HCT116 (cell line): ENCODE measurements around the gene FNDC3B. TPM values are rescaled to one million over a fixed set of nuclear protein-coding genes. Genes with fewer than 3 reads are reported as not detected.

Experiments
- ATAC-seq: fragments of 200-7000 bp; cut with Tn5 transposase; 2 replicates; pipeline ENCODE4 v1.9.1; 2020; ENCODE audit warnings: mild to moderate bottlenecking, moderate library complexity
- BruUV-seq: library from RNA; stranded (reverse); fragments of 400-500 nt; replicated peaks from 2 replicates; lab custom pipeline; 2021; lab: Mats Ljungman, UMichigan
- CTCF ChIA-PET: fragments of 300-600 bp; sonication (Branson Sonifier 250); formaldehyde crosslinking; loops from one replicate; lab custom pipeline; 2021; ENCODE audit warnings: antibody characterized with exemption; lab: Charles Lee
- POLR2A ChIA-PET: fragments of 300-600, 350-600 bp; sonication (Branson Sonifier 250); formaldehyde crosslinking; loops from one replicate; lab custom pipeline; 2021; ENCODE audit warnings: antibody characterized with exemption; lab: Charles Lee
- RAD21 ChIA-PET, 2 experiments: fragments of 300-600 bp; sonication (Branson Sonifier 250); formaldehyde crosslinking; loops; one replicate each; lab custom pipeline; 2023; ENCODE audit warnings: low total read pairs in 2 of 2; ENCODE audit not compliant: uncharacterized antibody in 2 of 2, unreplicated experiment in 2 of 2, low non-redundant PET in 1 of 2; lab: Charles Lee
- DNase-seq: peaks from one replicate; pipeline ENCODE4 v3.0.0-alpha.2; 2010; ENCODE audit warnings: low read depth, low spot score
- H2AFZ ChIP-seq: fragments of 200-600 bp; shearing (Covaris generic), sonication (generic); 2 replicates; pipeline ENCODE4 v1.6.1; 2017; ENCODE audit warnings: low read depth, mixed run types, mixed read lengths, antibody characterized with exemption, low read length; ENCODE audit not compliant: poor library complexity, severe bottlenecking
- H3K27ac ChIP-seq: 2 replicates; pipeline ENCODE4 v1.5.1; 2012; ENCODE audit warnings: low read depth, low read length
- H3K27me3 ChIP-seq: fragments of 200-600 bp; sonication (generic); 2 replicates; pipeline ENCODE4 v1.6.1; 2016; ENCODE audit warnings: mixed run types, low read length, mixed read lengths; ENCODE audit not compliant: insufficient read depth
- H3K36me3 ChIP-seq, 2 experiments: fragments of 200-500 bp in 1 of 2; fragments of 200-600 bp in 1 of 2; sonication (Bioruptor generic) in 1 of 2; sonication (generic) in 1 of 2; 2 replicates each; pipeline versions ENCODE4 v1.5.1 to v1.6.1; 2014 to 2016; ENCODE audit warnings: low read length in 2 of 2, inconsistent platforms in 1 of 2, mixed read lengths in 1 of 2, mixed run types in 1 of 2; ENCODE audit not compliant: insufficient read depth in 2 of 2, control insufficient read depth in 1 of 2
- H3K4me1 ChIP-seq, 2 experiments: fragments of 200-600 bp in 1 of 2; sonication (generic) in 1 of 2; 2 replicates each; pipeline versions ENCODE4 v1.5.1 to v1.6.1; 2012 to 2017; ENCODE audit warnings: low read length in 2 of 2, inconsistent platforms in 1 of 2, mild to moderate bottlenecking in 1 of 2, mixed read lengths in 1 of 2, mixed run types in 1 of 2, moderate library complexity in 1 of 2; ENCODE audit not compliant: insufficient read depth in 2 of 2, control insufficient read depth in 1 of 2
- H3K4me2 ChIP-seq: fragments of 200-600 bp; sonication (generic); 2 replicates; pipeline ENCODE4 v1.6.1; 2017; ENCODE audit warnings: mixed run types, low read length, mixed read lengths
- H3K4me3 ChIP-seq, 2 experiments: fragments of 200-600 bp in 1 of 2; sonication (generic) in 1 of 2; replicated peaks in 1 of 2; 2 replicates each; pipeline ENCODE4 v1.5.1; 2011 to 2016; ENCODE audit warnings: low read length in 2 of 2, control low read depth in 1 of 2, low read depth in 1 of 2, mild to moderate bottlenecking in 1 of 2, mixed read lengths in 1 of 2, mixed run types in 1 of 2
- H3K79me2 ChIP-seq: fragments of 200-600 bp; sonication (generic); 2 replicates; pipeline ENCODE4 v1.6.1; 2017; ENCODE audit warnings: mild to moderate bottlenecking, mixed run types, low read length, moderate library complexity, mixed read lengths; ENCODE audit not compliant: insufficient read depth
- H3K9ac ChIP-seq: fragments of 200-600 bp; sonication (generic); 2 replicates; pipeline ENCODE4 v1.6.1; 2016; ENCODE audit warnings: low read length, mixed read lengths
- H3K9me2 ChIP-seq: fragments of 200-600 bp; sonication (generic), shearing (Covaris generic); 2 replicates; pipeline ENCODE4 v1.6.1; 2017; ENCODE audit warnings: mixed run types, mild to moderate bottlenecking, moderate library complexity; ENCODE audit not compliant: insufficient read depth
- H3K9me3 ChIP-seq, 2 experiments: fragments of 200-500 bp in 1 of 2; fragments of 200-600 bp in 1 of 2; sonication (Bioruptor generic) in 1 of 2; sonication (generic) in 1 of 2; 2 replicates each; pipeline ENCODE4 v1.6.1; 2014 to 2017; ENCODE audit warnings: low read length in 2 of 2, mixed read lengths in 2 of 2, inconsistent platforms in 1 of 2, low read depth in 1 of 2, mild to moderate bottlenecking in 1 of 2, mixed run types in 1 of 2, moderate library complexity in 1 of 2; ENCODE audit not compliant: control insufficient read depth in 1 of 2, insufficient read depth in 1 of 2
- H4K20me1 ChIP-seq: fragments of 200-600 bp; sonication (generic), shearing (Covaris generic); 2 replicates; pipeline ENCODE4 v1.6.1; 2017; ENCODE audit warnings: mixed run types, mild to moderate bottlenecking, moderate library complexity; ENCODE audit not compliant: insufficient read depth
- CBX3 ChIP-seq: IDR thresholded peaks from 2 replicates; pipeline ENCODE4 v1.6.1; 2012; ENCODE audit warnings: low read depth
- CEBPB ChIP-seq: IDR thresholded peaks from 2 replicates; pipeline ENCODE4 v1.6.1; 2012; ENCODE audit warnings: low read depth
- CTCF ChIP-seq, 3 experiments: fragments of 200-600 bp in 1 of 3; sonication (generic) in 1 of 3; IDR thresholded peaks in 2 of 3; conservative IDR thresholded peaks in 1 of 3; 2 replicates each; pipeline ENCODE4 v1.5.1; 2012 to 2017; ENCODE audit warnings: low read depth in 2 of 3, low read length in 2 of 3, antibody characterized with exemption in 1 of 3, borderline replicate concordance in 1 of 3, control low read depth in 1 of 3, mild to moderate bottlenecking in 1 of 3, mixed read lengths in 1 of 3, mixed run types in 1 of 3, moderate library complexity in 1 of 3; ENCODE audit not compliant: insufficient read depth in 1 of 3
- EGR1 ChIP-seq: IDR thresholded peaks from 2 replicates; pipeline ENCODE4 v1.6.1; 2012; ENCODE audit warnings: low read depth
- EZH2phosphoT487 ChIP-seq: fragments of 200-600 bp; IDR thresholded peaks from 2 replicates; pipeline ENCODE4 v1.6.1; 2018; ENCODE audit warnings: antibody characterized with exemption, borderline replicate concordance
- FOSL1 ChIP-seq: IDR thresholded peaks from 2 replicates; pipeline ENCODE4 v1.6.1; 2012; ENCODE audit warnings: low read depth
- JUND ChIP-seq: IDR thresholded peaks from 2 replicates; pipeline ENCODE4 v1.6.1; 2012
- POLR2AphosphoS5 ChIP-seq: IDR thresholded peaks from 2 replicates; pipeline ENCODE4 v1.6.1; 2011; ENCODE audit warnings: mild to moderate bottlenecking, low read depth, low read length, moderate library complexity
- RAD21 ChIP-seq: IDR thresholded peaks from 2 replicates; pipeline ENCODE4 v1.6.1; 2012; ENCODE audit warnings: low read depth, mild to moderate bottlenecking
- REST ChIP-seq: IDR thresholded peaks from 2 replicates; pipeline ENCODE4 v1.6.1; 2012; ENCODE audit warnings: low read depth
- SIN3A ChIP-seq: IDR thresholded peaks from 2 replicates; pipeline ENCODE4 v1.6.1; 2012; ENCODE audit warnings: low read depth
- SRF ChIP-seq: IDR thresholded peaks from 2 replicates; pipeline ENCODE4 v1.6.1; 2012; ENCODE audit warnings: low read depth
- TCF7L2 ChIP-seq: IDR thresholded peaks from 2 replicates; pipeline ENCODE4 v1.7.0; 2011; ENCODE audit warnings: borderline replicate concordance, inconsistent platforms; ENCODE audit not compliant: insufficient read depth, insufficient read length; ENCODE audit errors: extremely low read depth
- YY1 ChIP-seq: IDR thresholded peaks from 2 replicates; pipeline ENCODE4 v1.6.1; 2011; ENCODE audit warnings: low read length, low read depth, moderate library complexity, mild to moderate bottlenecking; ENCODE audit not compliant: insufficient replicate concordance; ENCODE audit errors: extremely low read depth
- ZBTB33 ChIP-seq: IDR thresholded peaks from 2 replicates; pipeline ENCODE4 v1.6.1; 2011; ENCODE audit warnings: mild to moderate bottlenecking, low read length, moderate library complexity; ENCODE audit not compliant: insufficient replicate concordance; ENCODE audit errors: extremely low read depth
- intact Hi-C: fragments of 100-400 bp; cut with micrococcal nuclease; formaldehyde crosslinking; loops from 2 replicates; pipeline ENCODE4 v1.10.0; 2022
- total RNA-seq: library from RNA; stranded (reverse); gene quantifications from one replicate; pipeline ENCODE4 v1.2.1, GENCODE V29; 2021; ENCODE audit not compliant: unreplicated experiment
- TF ChIP-seq, protein P1 (sequence below): IDR thresholded peaks from 2 replicates; pipeline ENCODE4 v1.6.1; 2012

The FNDC3B gene
- total RNA-seq, 1 experiment from 2014 or later, result 45.7 TPM

DNA sequence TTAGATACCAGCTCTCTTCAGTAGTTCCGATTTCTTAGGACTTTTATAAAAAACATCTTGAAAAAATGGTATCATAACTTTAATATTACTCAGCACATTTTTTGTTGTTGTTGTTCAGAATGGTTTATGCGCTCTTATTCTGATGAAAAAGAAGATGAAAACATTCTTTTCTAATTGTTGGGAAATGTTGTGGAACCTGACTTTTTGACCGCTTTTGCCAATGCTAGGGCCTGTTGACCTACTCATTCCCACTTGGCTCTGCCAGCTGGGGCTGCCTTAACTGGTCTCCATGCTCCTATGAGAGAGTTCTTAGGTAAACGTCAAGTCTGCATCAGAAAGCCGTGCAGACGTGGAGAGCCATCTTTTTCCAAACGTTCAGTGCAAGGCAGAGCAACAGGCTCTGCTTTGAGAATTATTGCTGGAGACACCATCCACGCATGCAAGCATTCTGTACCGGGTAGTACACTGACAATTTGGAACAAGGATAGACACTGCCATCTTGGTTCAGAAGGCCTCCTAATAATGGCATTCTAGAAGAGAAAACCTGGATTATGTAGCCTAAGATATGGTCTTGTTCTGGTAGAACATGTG is 232.1 kb downstream of the FNDC3B start:
- no peak for ATAC-seq
- H3K79me2 ChIP-seq, result no peaks in the 10 kb centered on the region
- no peaks in the 10 kb centered on the region for H3K27me3 ChIP-seq
- H2AFZ ChIP-seq, result no peak overlapping the region
- POLR2A ChIA-PET, result no interaction called here
- H4K20me1 ChIP-seq, result no peaks in the 10 kb centered on the region
- H3K36me3 ChIP-seq, result no peaks in the 10 kb centered on the region
- TF ChIP-seq, protein P1, sequence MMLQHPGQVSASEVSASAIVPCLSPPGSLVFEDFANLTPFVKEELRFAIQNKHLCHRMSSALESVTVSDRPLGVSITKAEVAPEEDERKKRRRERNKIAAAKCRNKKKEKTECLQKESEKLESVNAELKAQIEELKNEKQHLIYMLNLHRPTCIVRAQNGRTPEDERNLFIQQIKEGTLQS, result no peak
- no peak for TF ChIP-seq CBX3
- no peak for TF ChIP-seq POLR2AphosphoS5
- TF ChIP-seq RAD21, result no peak
- TF ChIP-seq REST, result no peak
- TF ChIP-seq CEBPB, result no peak
- no peak for TF ChIP-seq CTCF (IDR thresholded peaks at IDR 0.05 in 2 of 3, conservative IDR thresholded peaks at IDR 0.05 in 1 of 3; ENCODE audit: borderline replicate concordance in 1 of 3, insufficient read depth in 1 of 3, low read depth in 2 of 3, low read length in 2 of 3)
- TF ChIP-seq EZH2phosphoT487, result no peak
- no peak for TF ChIP-seq FOSL1
- no peak for TF ChIP-seq SIN3A
- no peak for TF ChIP-seq ZBTB33
- TF ChIP-seq JUND, result no peak
- no peak for TF ChIP-seq YY1
- TF ChIP-seq EGR1, result no peak
- TF ChIP-seq SRF, result no peak
- TF ChIP-seq TCF7L2, result no peak
- TF ChIP-seq, all 23 proteins: peak for 0
- H3K4me2 ChIP-seq, result no peak overlapping the region
- H3K4me1 ChIP-seq, result no peaks in the 10 kb centered on the region
- no TSS peak for BruUV-seq
- H3K27ac ChIP-seq, result no peak overlapping the region
- RAD21 ChIA-PET, result no interaction called here
- intact Hi-C loops, result no loop called here
- DNase-seq, result no peak
- H3K9ac ChIP-seq, result no peak overlapping the region
- no peaks in the 10 kb centered on the region for H3K9me2 ChIP-seq
- CTCF ChIA-PET, result no interaction called here
- no peaks in the 10 kb centered on the region for H3K9me3 ChIP-seq
- H3K4me3 ChIP-seq, result no peak overlapping the region
